Psoas muscle (tissue), 8 donors: ENCODE data around the gene C16orf78. TPM values are rescaled to one million over a fixed set of nuclear protein-coding genes. Genes with fewer than 3 reads are reported as not detected.

Experiments
- ATAC-seq, 4 donors: fragments of 200-7000 bp; cut with Tn5 transposase; one replicate each; pipeline ENCODE4 v1.9.1; 2020; ENCODE audit warnings: moderate library complexity in 3 of 4, mild to moderate bottlenecking in 2 of 4
- DNase-seq, 2 donors: peaks; one replicate each; pipeline ENCODE4 v3.0.0-alpha.2; 2020
- H3K27ac ChIP-seq: fragments of 200-600 bp; one replicate; pipeline ENCODE4 v1.8.0; 2022
- H3K27me3 ChIP-seq, 3 donors: fragments of 200-600 bp in 1 of 3; one replicate each; pipeline versions ENCODE4 v1.6.1 to v1.8.0; 2013 to 2022; ENCODE audit warnings: low read length in 2 of 3, mild to moderate bottlenecking in 2 of 3, moderate library complexity in 1 of 3; ENCODE audit not compliant: insufficient read depth in 3 of 3
- H3K36me3 ChIP-seq, 2 donors: fragments of 200-600 bp in 1 of 2; one replicate each; pipeline versions ENCODE4 v1.6.1 to v1.8.0; 2013 to 2022; ENCODE audit warnings: low read depth in 1 of 2, mild to moderate bottlenecking in 1 of 2, moderate library complexity in 1 of 2; ENCODE audit not compliant: insufficient read depth in 1 of 2
- H3K4me1 ChIP-seq: fragments of 200-600 bp; one replicate; pipeline ENCODE4 v1.8.0; 2022
- H3K4me3 ChIP-seq: fragments of 200-600 bp; one replicate; pipeline ENCODE4 v1.8.0; 2022; ENCODE audit warnings: mild to moderate bottlenecking
- H3K9me3 ChIP-seq: fragments of 200-600 bp; one replicate; pipeline ENCODE4 v1.8.0; 2022
- WGBS, 3 donors: extraction: QIAGEN DNeasy Blood & Tissue Kit; methylation state at CpG; one replicate each; pipeline versions ENCODE4 v1.1.6 to v1.1.7; 2013; 5-methylcytosine and 5-hydroxymethylcytosine counted together
- intact Hi-C, 2 donors: fragments of 100-400 bp; cut with DNase I; formaldehyde crosslinking; loops; one replicate each; pipeline versions ENCODE4 v1.11.0 to v1.14.2; 2022
- polyA plus RNA-seq, 3 donors: library from polyadenylated mRNA; stranded (reverse); fragments of 200-250 nt; gene quantifications; one replicate each; pipeline ENCODE4 v1.2.3, GENCODE V29; 2013
- total RNA-seq, 4 donors: library from RNA; stranded (reverse); fragmentation: NEBNext Ultra II Directional in 2 of 4; extraction: Animal tissue kit (Norgen Biotek cat#: 25700) in 2 of 4; gene quantifications; one replicate each; pipeline versions ENCODE4 v1.2.1 to v1.2.4, GENCODE V29; 2021 to 2023
- TF ChIP-seq, protein P1 (sequence below): fragments of 200-600 bp; IDR thresholded peaks from one replicate; pipeline ENCODE4 v1.8.0; 2022; ENCODE audit warnings: antibody characterized with exemption
- donor health status: healthy with polysubstance abuse.
- donor health status: DM: no; HTN: no; CAD: no; lungs with moderate emphysema.
- donor health status: Bipolar disorder and iron deficiency.
- donor health status: healthy.
- donor health status: DM: yes; HTN: yes; CAD: no.
- donor health status: DM: no; HTN: no; CAD: no.
- donor health status: DM: no; HTN: no; CAD: no.
- donor health status: DM: yes; HTN: yes; CAD: no.

The C16orf78 gene
- total and polyA plus RNA-seq, 7 donors = not detected

DNA sequence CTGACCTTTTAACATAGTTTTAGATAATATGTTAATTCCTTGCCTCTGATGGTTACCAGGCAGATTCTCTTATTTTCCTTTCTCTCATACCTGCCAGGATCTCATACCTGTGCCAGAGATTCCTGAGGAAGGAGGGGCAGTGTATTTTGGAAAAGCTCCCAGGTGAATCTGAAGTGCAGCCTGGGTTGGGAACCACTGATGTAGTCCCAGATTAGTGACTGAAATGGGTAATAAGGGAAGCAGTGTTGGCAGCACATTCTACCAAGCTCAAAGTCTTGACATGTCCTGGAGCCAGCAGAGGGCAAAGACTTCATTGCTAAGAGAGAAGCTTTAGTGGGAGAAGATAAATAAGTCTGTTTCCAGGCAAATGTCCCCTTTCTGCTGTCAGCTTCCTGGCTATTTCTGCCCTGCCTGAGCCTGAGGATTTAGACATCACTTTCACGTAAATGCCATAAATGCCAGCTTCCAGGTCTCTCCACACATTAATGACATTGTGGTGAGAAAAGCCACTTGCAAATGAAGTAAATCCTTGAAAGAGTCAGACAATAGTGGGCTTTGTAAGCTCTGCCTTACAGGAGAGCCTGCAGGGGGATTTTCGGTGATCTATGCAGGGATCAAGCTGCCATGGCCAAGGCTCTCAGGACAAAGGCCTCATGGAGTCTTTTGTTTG, 40.9 kb upstream of the C16orf78 start:
- Histone ChIP-seq H3K4me1 (no peaks in the 10 kb centered on the region), H3K4me3 (no peak overlapping the region), H3K27me3 (peaks cover 0 to 15% (median 0%) of the 10 kb centered on the region in 3 donors), H3K9me3 (no peaks in the 10 kb centered on the region), H3K27ac (no peak overlapping the region), H3K36me3 (no peaks in the 10 kb centered on the region)
- DNase-seq = no peak
- 63 to 69% (median 68%) methylated on average over 2 of the region's 2 CpGs for WGBS, 3 donors
- no peak for ATAC-seq
- TF ChIP-seq, protein P1, sequence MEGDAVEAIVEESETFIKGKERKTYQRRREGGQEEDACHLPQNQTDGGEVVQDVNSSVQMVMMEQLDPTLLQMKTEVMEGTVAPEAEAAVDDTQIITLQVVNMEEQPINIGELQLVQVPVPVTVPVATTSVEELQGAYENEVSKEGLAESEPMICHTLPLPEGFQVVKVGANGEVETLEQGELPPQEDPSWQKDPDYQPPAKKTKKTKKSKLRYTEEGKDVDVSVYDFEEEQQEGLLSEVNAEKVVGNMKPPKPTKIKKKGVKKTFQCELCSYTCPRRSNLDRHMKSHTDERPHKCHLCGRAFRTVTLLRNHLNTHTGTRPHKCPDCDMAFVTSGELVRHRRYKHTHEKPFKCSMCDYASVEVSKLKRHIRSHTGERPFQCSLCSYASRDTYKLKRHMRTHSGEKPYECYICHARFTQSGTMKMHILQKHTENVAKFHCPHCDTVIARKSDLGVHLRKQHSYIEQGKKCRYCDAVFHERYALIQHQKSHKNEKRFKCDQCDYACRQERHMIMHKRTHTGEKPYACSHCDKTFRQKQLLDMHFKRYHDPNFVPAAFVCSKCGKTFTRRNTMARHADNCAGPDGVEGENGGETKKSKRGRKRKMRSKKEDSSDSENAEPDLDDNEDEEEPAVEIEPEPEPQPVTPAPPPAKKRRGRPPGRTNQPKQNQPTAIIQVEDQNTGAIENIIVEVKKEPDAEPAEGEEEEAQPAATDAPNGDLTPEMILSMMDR = no peak
- intact Hi-C loops = no loop called here

GRCh38 chr16:49333259-49333597, 40.4 kb upstream of the C16orf78 start:
- Histone ChIP-seq H3K4me3 (no peak overlapping the region), H3K36me3 (no peaks in the 10 kb centered on the region), H3K9me3 (no peaks in the 10 kb centered on the region), H3K27ac (no peak overlapping the region), H3K4me1 (no peaks in the 10 kb centered on the region), H3K27me3 (peaks cover 0 to 20% (median 0%) of the 10 kb centered on the region in 3 donors)
- TF ChIP-seq, protein P1 = no peak
- 67 to 86% (median 72%) methylated on average over 7 of the region's 7 CpGs for WGBS, 3 donors
- intact Hi-C loops = no loop called here
- no peak for DNase-seq
- ATAC-seq = no peak

DNA sequence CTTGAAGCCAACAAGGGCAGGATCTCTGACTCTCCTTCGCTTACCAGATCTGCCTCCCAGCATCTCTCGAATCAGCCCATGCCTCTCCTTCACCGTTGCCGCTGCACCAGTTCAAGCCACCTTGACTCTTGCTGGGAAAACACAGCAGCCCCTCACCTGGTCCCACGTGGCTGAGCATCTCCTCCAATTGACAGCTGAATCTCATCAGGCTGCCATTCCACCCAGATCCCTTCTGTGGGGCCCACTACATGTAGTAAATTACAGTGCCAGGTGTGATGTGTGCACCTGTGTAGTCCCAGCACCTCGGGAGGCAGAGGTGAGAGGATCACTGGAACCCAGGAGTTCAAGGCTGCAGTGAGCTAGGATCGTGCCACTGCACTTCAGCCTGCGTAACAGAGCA, 37.8 kb upstream of the C16orf78 start:
- H3K36me3 ChIP-seq = no peaks in the 10 kb centered on the region
- DNase-seq = no peak
- intact Hi-C loops = no loop called here
- H3K9me3 ChIP-seq = no peaks in the 10 kb centered on the region
- no peaks in the 10 kb centered on the region for H3K4me1 ChIP-seq
- H3K4me3 ChIP-seq = no peak overlapping the region
- H3K27me3 ChIP-seq = peaks cover 0 to 38% (median 4%) of the 10 kb centered on the region in 3 donors
- TF ChIP-seq, protein P1 = no peak
- WGBS, 3 donors = 56 to 63% (median 63%) methylated on average over 8 of the region's 8 CpGs
- no peak for ATAC-seq
- H3K27ac ChIP-seq = no peak overlapping the region

- H3K4me3 ChIP-seq = no peak overlapping the region
- ATAC-seq (no peak), DNase-seq (no peak)
- H3K36me3 ChIP-seq = no peaks in the 10 kb centered on the region
- H3K27me3 ChIP-seq = peaks cover 0 to 45% (median 4%) of the 10 kb centered on the region in 3 donors
- WGBS, 3 donors = 70 to 79% (median 74%) methylated on average over 3 of the region's 3 CpGs
- intact Hi-C loops = no loop called here
- H3K4me1 ChIP-seq = no peaks in the 10 kb centered on the region
- TF ChIP-seq, protein P1 = no peak
- no peak overlapping the region for H3K27ac ChIP-seq
- no peaks in the 10 kb centered on the region for H3K9me3 ChIP-seq
These were observed 37.0 kb upstream of the C16orf78 start for GRCh38 chr16:49336581-49336980.

DNA sequence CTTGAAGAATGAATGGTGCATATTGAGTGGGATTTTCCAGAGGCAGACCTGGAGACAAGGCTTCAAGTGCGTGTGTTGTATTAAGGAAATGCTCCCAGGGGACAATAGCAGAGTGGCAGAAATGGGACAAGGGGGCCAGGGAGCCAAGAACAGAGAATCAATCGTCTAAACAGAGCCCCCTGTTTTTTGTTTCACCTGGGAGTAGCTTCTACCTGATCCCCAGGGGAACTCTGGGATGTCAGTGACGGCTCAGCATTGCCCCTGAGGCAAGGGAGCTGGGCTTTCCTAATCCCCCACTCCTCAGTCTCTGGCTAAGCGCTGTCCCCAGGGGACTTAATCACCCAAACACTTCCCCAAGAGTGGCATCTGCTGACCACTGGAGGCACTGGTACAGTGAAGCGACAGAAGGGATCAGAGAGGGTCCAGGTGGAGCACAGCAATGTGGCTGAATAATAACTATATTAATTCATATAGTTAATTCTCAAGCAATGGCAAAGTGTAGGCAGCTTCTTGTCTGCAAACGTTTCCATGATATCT, 35.7 kb upstream of the C16orf78 start:
- H3K27ac ChIP-seq = no peak overlapping the region
- DNase-seq (no peak), ATAC-seq (no peak)
- peaks cover 0 to 50% (median 7%) of the 10 kb centered on the region in 3 donors for H3K27me3 ChIP-seq
- H3K4me3 ChIP-seq = no peak overlapping the region
- no peaks in the 10 kb centered on the region for H3K36me3 ChIP-seq
- WGBS, 3 donors = 43 to 50% (median 49%) methylated on average over 6 of the region's 6 CpGs
- H3K4me1 ChIP-seq = no peaks in the 10 kb centered on the region
- TF ChIP-seq, protein P1 = no peak
- H3K9me3 ChIP-seq = no peaks in the 10 kb centered on the region
- intact Hi-C loops = no loop called here
